Common myeloid progenitor, CD34-positive (primary cell): ENCODE results near the gene RNASE9.
"Not testable (repeated sequence)": the region's sequence is repeated elsewhere in the genome, so short reads cannot be mapped to it uniquely, and the experiment has no call there.

Source experiments
- CTCF ChIA-PET: fragments of 350-600 bp; sonication (Branson Sonifier 250); formaldehyde crosslinking; loops from one replicate; lab custom pipeline; 2021; ENCODE audit warnings: antibody characterized with exemption; lab: Charles Lee
- POLR2A ChIA-PET: fragments of 350-600 bp; sonication (Branson Sonifier 250); formaldehyde crosslinking; loops from one replicate; lab custom pipeline; 2021; ENCODE audit warnings: antibody characterized with exemption; lab: Charles Lee
- DNase-seq, 3 donors: peaks; one replicate each; pipeline versions ENCODE4 v3.0.0 to v3.0.0-alpha.2; 2013
- H3K27ac ChIP-seq, 2 experiments: 1 replicate in 1 of 2; 2 replicates in 1 of 2; pipeline ENCODE4 v1.7.0; 2013; ENCODE audit warnings: inconsistent platforms in 2 of 2, low read length in 2 of 2, mild to moderate bottlenecking in 2 of 2, low read depth in 1 of 2, moderate library complexity in 1 of 2; ENCODE audit not compliant: severe bottlenecking in 2 of 2, insufficient read depth in 1 of 2, poor library complexity in 1 of 2
- H3K27me3 ChIP-seq, 5 experiments: replicated peaks in 2 of 5; 1 replicate in 3 of 5; 2 replicates in 2 of 5; pipeline versions ENCODE4 v1.6.1 to v1.7.0; 2013; ENCODE audit warnings: low read length in 4 of 5, mild to moderate bottlenecking in 2 of 5, moderate library complexity in 2 of 5, inconsistent platforms in 1 of 5; ENCODE audit not compliant: insufficient read depth in 5 of 5, control insufficient read depth in 4 of 5
- H3K36me3 ChIP-seq, 4 experiments: 1 replicate in 2 of 4; 2 replicates in 2 of 4; pipeline versions ENCODE4 v1.6.1 to v1.7.0; 2013; ENCODE audit warnings: low read length in 3 of 4, control low read depth in 1 of 4, mild to moderate bottlenecking in 1 of 4; ENCODE audit not compliant: control insufficient read depth in 4 of 4, insufficient read depth in 4 of 4
- H3K4me1 ChIP-seq, 4 experiments: 1 replicate in 3 of 4; 2 replicates in 1 of 4; pipeline versions ENCODE4 v1.6.1 to v1.7.1; 2013; ENCODE audit warnings: low read length in 3 of 4, mild to moderate bottlenecking in 3 of 4, control low read depth in 1 of 4, inconsistent platforms in 1 of 4, moderate library complexity in 1 of 4; ENCODE audit not compliant: control insufficient read depth in 4 of 4, insufficient read depth in 4 of 4; ENCODE audit errors: control extremely low read depth in 1 of 4
- H3K4me3 ChIP-seq, 7 experiments: 1 replicate in 4 of 7; 2 replicates in 3 of 7; pipeline versions ENCODE4 v1.5.1 to v1.7.0; 2013; ENCODE audit warnings: mild to moderate bottlenecking in 7 of 7, low read length in 6 of 7, moderate library complexity in 6 of 7, inconsistent platforms in 2 of 7, low read depth in 2 of 7, control low read depth in 1 of 7; ENCODE audit not compliant: insufficient read depth in 4 of 7, control insufficient read depth in 1 of 7; ENCODE audit errors: extremely low read depth in 1 of 7
- H3K9me3 ChIP-seq, 5 experiments: 1 replicate in 4 of 5; 2 replicates in 1 of 5; pipeline versions ENCODE4 v1.6.1 to v1.7.1; 2013; ENCODE audit warnings: low read length in 4 of 5, mild to moderate bottlenecking in 2 of 5, inconsistent platforms in 1 of 5, low read depth in 1 of 5, moderate library complexity in 1 of 5; ENCODE audit not compliant: control insufficient read depth in 4 of 5, insufficient read depth in 2 of 5; ENCODE audit errors: control extremely low read depth in 1 of 5
- WGBS: methylation state at CpG from one replicate; pipeline ENCODE4 v1.1.5; 2013; ENCODE audit not compliant: insufficient coverage; 5-methylcytosine and 5-hydroxymethylcytosine counted together

Gene RNASE9

GRCh38 chr14:20578784-20579502 is 18.1 kb upstream of the RNASE9 start:
- Histone ChIP-seq H3K4me1 (peaks cover 2 to 24% (median 19%) of the 10 kb centered on the region in 4 experiments), H3K9me3 (no peaks in the 10 kb centered on the region), H3K27me3 (no peaks in the 10 kb centered on the region), H3K36me3 (no peaks in the 10 kb centered on the region), H3K4me3 (no peak overlapping the region), H3K27ac (no peak overlapping the region)
- DNase-seq = peak in 1 of 3 donors; percentile 29
- ChIA-PET CTCF (interaction anchor here (0.7 to 1.6 kb wide), 4 partner anchors 8 to 42 kb away, joined by 3 to 5 read pairs (median 4); partner anchors contain the start of gene RNASE11), POLR2A (interaction anchor here (0.7 kb wide), 1 partner anchor 202 kb away, joined by 4 read pairs; no protein-coding TSS in a partner anchor)
- 55% methylated on average over 9 of the region's 14 CpGs for WGBS

- H3K4me3 ChIP-seq = no peak overlapping the region
- CTCF ChIA-PET = interaction anchor here (1.3 to 1.6 kb wide), 2 partner anchors 9 to 31 kb away, joined by 4 to 5 read pairs; no protein-coding TSS in a partner anchor
- no peak for DNase-seq
- H3K4me1 ChIP-seq = peaks cover 2 to 24% (median 19%) of the 10 kb centered on the region in 4 experiments
- H3K27me3 ChIP-seq = no peaks in the 10 kb centered on the region
- 94% methylated on average over 2 of the region's 3 CpGs for WGBS
- H3K36me3 ChIP-seq = no peaks in the 10 kb centered on the region
- no peak overlapping the region for H3K27ac ChIP-seq
- H3K9me3 ChIP-seq = no peaks in the 10 kb centered on the region
- POLR2A ChIA-PET = no interaction called here
These were observed 17.5 kb upstream of the RNASE9 start for GRCh38 chr14:20578325-20578724.

- H3K4me1 ChIP-seq, H3K4me3 ChIP-seq, H3K27ac ChIP-seq, CTCF ChIA-PET, POLR2A ChIA-PET, DNase-seq, H3K27me3 ChIP-seq, H3K36me3 ChIP-seq: not testable (repeated sequence)
- H3K9me3 ChIP-seq = peaks cover 0 to 19% (median 10%) of the 10 kb centered on the region in 5 experiments
- 100% methylated on average over 1 of the region's 4 CpGs for WGBS
These were observed 11.6 kb upstream of the RNASE9 start for GRCh38 chr14:20572382-20572990.

- POLR2A ChIA-PET, H3K27ac ChIP-seq, H3K4me3 ChIP-seq, CTCF ChIA-PET, H3K36me3 ChIP-seq, H3K27me3 ChIP-seq, H3K4me1 ChIP-seq, DNase-seq: not testable (repeated sequence)
- peaks cover 0 to 19% (median 10%) of the 10 kb centered on the region in 5 experiments for H3K9me3 ChIP-seq
- 100% methylated on average over 1 of the region's 1 CpG for WGBS
These were observed 9.9 kb upstream of the RNASE9 start for GRCh38 chr14:20570720-20571119.

- H3K9me3 ChIP-seq = peaks cover 0 to 19% (median 10%) of the 10 kb centered on the region in 5 experiments
- H3K27me3 ChIP-seq, H3K4me3 ChIP-seq, H3K27ac ChIP-seq, CTCF ChIA-PET, DNase-seq, H3K4me1 ChIP-seq, H3K36me3 ChIP-seq, POLR2A ChIA-PET: not testable (repeated sequence)
- WGBS = 100% methylated on average over 2 of the region's 2 CpGs
These were observed 9.0 kb upstream of the RNASE9 start for GRCh38 chr14:20569865-20570264.

DNA sequence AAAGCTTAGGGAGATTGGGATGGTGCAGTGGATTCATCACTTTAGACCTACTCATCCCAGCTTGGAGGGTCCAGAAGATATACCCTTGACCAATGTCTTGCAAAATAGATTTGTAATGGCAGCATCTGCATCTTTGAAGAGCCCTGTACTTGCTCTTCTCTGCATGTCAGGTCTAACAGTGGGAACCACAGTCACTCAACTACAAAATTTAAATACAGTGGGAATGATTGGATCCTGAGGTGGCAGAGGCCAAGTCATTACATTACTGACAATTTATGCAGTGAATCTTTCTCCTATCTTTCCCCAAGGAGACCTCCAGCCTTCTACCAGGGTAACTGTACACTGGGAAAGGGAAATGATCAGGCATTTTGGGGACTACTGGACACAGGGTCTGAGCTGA is 8.2 kb upstream of the RNASE9 start:
- no peaks in the 10 kb centered on the region for H3K4me1 ChIP-seq
- no peak overlapping the region for H3K27ac ChIP-seq
- no peak for DNase-seq
- POLR2A ChIA-PET = no interaction called here
- no peaks in the 10 kb centered on the region for H3K36me3 ChIP-seq
- H3K4me3 ChIP-seq = no peak overlapping the region
- CTCF ChIA-PET = no interaction called here
- no peaks in the 10 kb centered on the region for H3K27me3 ChIP-seq
- H3K9me3 ChIP-seq = peaks cover 0 to 19% (median 10%) of the 10 kb centered on the region in 5 experiments

DNA sequence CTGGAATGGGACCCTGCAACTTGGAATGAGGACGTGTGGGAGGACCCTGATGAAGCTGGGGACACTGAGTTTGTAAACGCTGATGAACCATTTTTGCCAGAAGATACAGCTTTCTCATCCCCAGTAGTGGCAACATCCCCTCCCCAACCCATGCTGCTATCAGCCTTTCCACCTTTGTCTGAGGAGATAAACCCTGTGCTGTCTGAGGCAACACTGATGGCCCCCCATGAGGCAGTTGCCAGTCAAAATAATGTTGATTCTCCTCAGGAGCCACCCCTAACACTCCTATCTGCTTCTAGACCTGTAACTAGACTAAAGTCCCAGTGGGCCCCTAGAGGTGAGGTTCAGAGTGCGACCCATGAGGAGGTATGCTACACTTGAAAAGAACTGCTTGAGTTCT is 7.5 kb upstream of the RNASE9 start:
- ChIA-PET POLR2A (no interaction called here), CTCF (no interaction called here)
- peaks cover 0 to 19% (median 10%) of the 10 kb centered on the region in 5 experiments for H3K9me3 ChIP-seq
- H3K36me3 ChIP-seq = no peaks in the 10 kb centered on the region
- no peak for DNase-seq
- no peak overlapping the region for H3K4me3 ChIP-seq
- H3K4me1 ChIP-seq = no peaks in the 10 kb centered on the region
- WGBS = 100% methylated on average over 3 of the region's 3 CpGs
- no peak overlapping the region for H3K27ac ChIP-seq
- H3K27me3 ChIP-seq = no peaks in the 10 kb centered on the region
